GM18907 (cell line): ENCODE data around the gene ELP6.
"Not testable (repeated sequence)": the region's sequence is repeated elsewhere in the genome, so short reads cannot be mapped to it uniquely, and the experiment has no call there.

Experiments used
- ATAC-seq: cut with Tn5 transposase; IDR thresholded peaks from one replicate; pipeline ENCODE4 v1.9.1; 2021; ENCODE audit warnings: mild to moderate bottlenecking, moderate library complexity; ENCODE audit not compliant: unreplicated experiment

Gene ELP6

GRCh38 chr3:47469616-47470015 is 43.9 kb downstream of the ELP6 start:
- ATAC-seq, result no peak

GRCh38 chr3:47468315-47468714 is 45.2 kb downstream of the ELP6 start:
- not testable (repeated sequence) for ATAC-seq

- ATAC-seq, result no peak
Measured at GRCh38 chr3:47464588-47464987, 48.9 kb downstream of the ELP6 start.

GRCh38 chr3:47459534-47460085 is 53.9 kb downstream of the ELP6 start:
- ATAC-seq, result not testable (repeated sequence)

- ATAC-seq, result no peak
Measured at GRCh38 chr3:47456984-47457383, 56.5 kb downstream of the ELP6 start.

GRCh38 chr3:47455806-47456452 is 57.6 kb downstream of the ELP6 start:
- ATAC-seq, result no peak

- ATAC-seq, result no peak
Measured at GRCh38 chr3:47452453-47453215, 60.9 kb downstream of the ELP6 start.
